PFSK-1 (cell line): Measurements from ENCODE around the gene RAPGEF2.

Experiments used
- POLR2AphosphoS5 ChIP-seq: IDR thresholded peaks from 2 replicates; pipeline ENCODE4 v1.6.1; 2012; ENCODE audit warnings: low read depth, mild to moderate bottlenecking, control low read depth, low read length, moderate library complexity
- TAF1 ChIP-seq: IDR thresholded peaks from 2 replicates; pipeline ENCODE4 v1.6.1; 2012; ENCODE audit warnings: low read length, control low read depth, borderline replicate concordance; ENCODE audit not compliant: insufficient read depth
- TF ChIP-seq, protein P1 (sequence below), 2 experiments: IDR thresholded peaks; 2 replicates each; pipeline versions ENCODE4 v1.6.1 to v1.8.0; 2011 to 2012; ENCODE audit warnings: low read depth in 2 of 2, low read length in 2 of 2, control low read depth in 1 of 2, inconsistent platforms in 1 of 2, mild to moderate bottlenecking in 1 of 2, moderate library complexity in 1 of 2; ENCODE audit not compliant: insufficient read depth in 1 of 2

- TF ChIP-seq POLR2AphosphoS5, result no peak
- TF ChIP-seq TAF1, result no peak
- TF ChIP-seq, protein P1, sequence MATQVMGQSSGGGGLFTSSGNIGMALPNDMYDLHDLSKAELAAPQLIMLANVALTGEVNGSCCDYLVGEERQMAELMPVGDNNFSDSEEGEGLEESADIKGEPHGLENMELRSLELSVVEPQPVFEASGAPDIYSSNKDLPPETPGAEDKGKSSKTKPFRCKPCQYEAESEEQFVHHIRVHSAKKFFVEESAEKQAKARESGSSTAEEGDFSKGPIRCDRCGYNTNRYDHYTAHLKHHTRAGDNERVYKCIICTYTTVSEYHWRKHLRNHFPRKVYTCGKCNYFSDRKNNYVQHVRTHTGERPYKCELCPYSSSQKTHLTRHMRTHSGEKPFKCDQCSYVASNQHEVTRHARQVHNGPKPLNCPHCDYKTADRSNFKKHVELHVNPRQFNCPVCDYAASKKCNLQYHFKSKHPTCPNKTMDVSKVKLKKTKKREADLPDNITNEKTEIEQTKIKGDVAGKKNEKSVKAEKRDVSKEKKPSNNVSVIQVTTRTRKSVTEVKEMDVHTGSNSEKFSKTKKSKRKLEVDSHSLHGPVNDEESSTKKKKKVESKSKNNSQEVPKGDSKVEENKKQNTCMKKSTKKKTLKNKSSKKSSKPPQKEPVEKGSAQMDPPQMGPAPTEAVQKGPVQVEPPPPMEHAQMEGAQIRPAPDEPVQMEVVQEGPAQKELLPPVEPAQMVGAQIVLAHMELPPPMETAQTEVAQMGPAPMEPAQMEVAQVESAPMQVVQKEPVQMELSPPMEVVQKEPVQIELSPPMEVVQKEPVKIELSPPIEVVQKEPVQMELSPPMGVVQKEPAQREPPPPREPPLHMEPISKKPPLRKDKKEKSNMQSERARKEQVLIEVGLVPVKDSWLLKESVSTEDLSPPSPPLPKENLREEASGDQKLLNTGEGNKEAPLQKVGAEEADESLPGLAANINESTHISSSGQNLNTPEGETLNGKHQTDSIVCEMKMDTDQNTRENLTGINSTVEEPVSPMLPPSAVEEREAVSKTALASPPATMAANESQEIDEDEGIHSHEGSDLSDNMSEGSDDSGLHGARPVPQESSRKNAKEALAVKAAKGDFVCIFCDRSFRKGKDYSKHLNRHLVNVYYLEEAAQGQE (IDR thresholded peaks at IDR 0.05; ENCODE audit: insufficient read depth in 1 of 2, low read depth in 2 of 2, low read length in 2 of 2), result no peak
Measured at GRCh38 chr4:159129814-159130550, 27.1 kb downstream of the RAPGEF2 start.
